Bronchus fibroblast of lung (primary cell): ENCODE results near the gene TMX1. TPM values are rescaled to one million over a fixed set of nuclear protein-coding genes. Genes with fewer than 3 reads are reported as not detected.

Experiments
- total RNA-seq: library from RNA; depleted of rRNA; stranded (reverse); fragments of >200 nt; gene quantifications from 2 replicates; pipeline ENCODE4 v1.2.3, GENCODE V29; 2015

Gene TMX1, protein sequence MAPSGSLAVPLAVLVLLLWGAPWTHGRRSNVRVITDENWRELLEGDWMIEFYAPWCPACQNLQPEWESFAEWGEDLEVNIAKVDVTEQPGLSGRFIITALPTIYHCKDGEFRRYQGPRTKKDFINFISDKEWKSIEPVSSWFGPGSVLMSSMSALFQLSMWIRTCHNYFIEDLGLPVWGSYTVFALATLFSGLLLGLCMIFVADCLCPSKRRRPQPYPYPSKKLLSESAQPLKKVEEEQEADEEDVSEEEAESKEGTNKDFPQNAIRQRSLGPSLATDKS
- 22.0 and 32.4 TPM in 2 replicates for total RNA-seq

DNA sequence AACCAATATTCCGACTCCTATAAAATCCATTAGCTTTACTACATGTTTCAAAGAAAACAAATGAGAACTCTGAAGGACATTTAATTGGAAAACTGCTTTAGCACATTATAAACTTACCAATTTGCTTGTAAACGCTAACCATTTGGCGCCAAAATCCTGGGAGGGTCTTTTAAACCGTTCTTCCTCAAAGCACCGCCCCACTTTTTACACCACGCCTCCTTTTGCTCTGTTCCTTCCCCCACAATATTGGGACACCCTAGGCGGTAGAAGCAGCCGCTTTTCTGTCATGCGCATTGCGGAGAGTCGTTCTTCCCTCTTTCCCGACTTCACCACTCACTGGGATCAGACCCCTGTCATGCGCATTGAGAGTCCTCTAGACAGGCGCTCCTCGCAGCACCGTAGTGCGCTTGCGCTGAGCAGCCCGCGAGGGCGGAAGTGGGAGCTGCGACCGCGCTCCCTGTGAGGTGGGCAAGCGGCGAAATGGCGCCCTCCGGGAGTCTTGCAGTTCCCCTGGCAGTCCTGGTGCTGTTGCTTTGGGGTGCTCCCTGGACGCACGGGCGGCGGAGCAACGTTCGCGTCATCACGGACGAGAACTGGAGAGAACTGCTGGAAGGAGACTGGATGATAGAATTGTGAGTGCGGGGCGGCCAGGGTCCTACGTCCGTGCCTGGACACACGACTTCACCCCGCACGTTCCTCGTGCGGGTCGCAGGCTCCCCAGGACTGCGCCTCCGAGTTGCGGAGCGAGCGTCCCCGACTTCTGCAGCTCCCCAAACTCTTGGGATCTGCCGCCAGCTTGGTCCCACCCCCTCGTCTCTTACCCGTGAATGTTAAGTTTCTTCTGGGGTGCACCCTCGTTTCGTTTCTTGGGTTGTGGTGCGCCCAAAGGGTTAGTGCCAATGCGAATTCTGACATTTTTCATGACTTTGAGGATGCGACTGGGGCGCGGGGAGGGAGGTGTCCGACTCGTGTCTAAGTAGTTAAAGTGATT is at the start of gene TMX1:
Gene TMX1, plus strand, starts transcription at position 435 of the 991 bp plus-strand sequence. Its CDS starts 46 bp downstream, at position 481.

Other genes with a start within 250 kb of the TMX1 start
- gene TRIM9, start 145.1 kb upstream of the TMX1 start, total RNA-seq: 0.15 and 0.17 TPM in 2 replicates